ENCODE data around the gene NRG3.

The NRG3 gene

GRCh38 chr10:82827901-82828300, 952.9 kb downstream of the NRG3 start:
- FAIRE-seq (no peak), DNase-seq (ENCODE audit: insufficient read length, low spot score) (no peak)
- TF ChIP-seq SPI1 (IDR thresholded peaks at IDR 0.05; ENCODE audit: low read depth, low read length): no peak
- TF ChIP-seq PAX5 (IDR thresholded peaks at IDR 0.05; ENCODE audit: insufficient read depth, low read length, severe bottlenecking): no peak
- no peak for TF ChIP-seq POU2F2 (IDR thresholded peaks at IDR 0.05; ENCODE audit: low read depth, low read length)
- no peak for TF ChIP-seq POLR2A (IDR thresholded peaks at IDR 0.05; ENCODE audit: low read depth, low read length)
- no peak for TF ChIP-seq POLR2AphosphoS5 (IDR thresholded peaks at IDR 0.05; ENCODE audit: low read depth, low read length)
- TF ChIP-seq TAF1 (IDR thresholded peaks at IDR 0.05; ENCODE audit: low read depth, low read length): no peak

- TF ChIP-seq POU2F2 (IDR thresholded peaks at IDR 0.05; ENCODE audit: low read depth, low read length) (no peak), PAX5 (IDR thresholded peaks at IDR 0.05; ENCODE audit: insufficient read depth, low read length, severe bottlenecking) (no peak), POLR2A (IDR thresholded peaks at IDR 0.05; ENCODE audit: low read depth, low read length) (no peak), SPI1 (IDR thresholded peaks at IDR 0.05; ENCODE audit: low read depth, low read length) (no peak), TAF1 (IDR thresholded peaks at IDR 0.05; ENCODE audit: low read depth, low read length) (no peak), POLR2AphosphoS5 (IDR thresholded peaks at IDR 0.05; ENCODE audit: low read depth, low read length) (no peak)
- no peak for FAIRE-seq
- no peak for DNase-seq (ENCODE audit: insufficient read length, low spot score)
These were observed 972.2 kb downstream of the NRG3 start for GRCh38 chr10:82847242-82847641.

- FAIRE-seq (no peak), DNase-seq (ENCODE audit: insufficient read length, low spot score) (no peak)
- no peak for TF ChIP-seq SPI1 (IDR thresholded peaks at IDR 0.05; ENCODE audit: low read depth, low read length)
These were observed 975.2 kb downstream of the NRG3 start for GRCh38 chr10:82850191-82850590.

- FAIRE-seq: no peak
- no peak for DNase-seq (ENCODE audit: insufficient read length, low spot score)
- TF ChIP-seq TAF1 (IDR thresholded peaks at IDR 0.05; ENCODE audit: low read depth, low read length): no peak
- TF ChIP-seq POLR2A (IDR thresholded peaks at IDR 0.05; ENCODE audit: low read depth, low read length): no peak
- TF ChIP-seq POLR2AphosphoS5 (IDR thresholded peaks at IDR 0.05; ENCODE audit: low read depth, low read length): no peak
- no peak for TF ChIP-seq SPI1 (IDR thresholded peaks at IDR 0.05; ENCODE audit: low read depth, low read length)
- TF ChIP-seq PAX5 (IDR thresholded peaks at IDR 0.05; ENCODE audit: insufficient read depth, low read length, severe bottlenecking): no peak
- no peak for TF ChIP-seq POU2F2 (IDR thresholded peaks at IDR 0.05; ENCODE audit: low read depth, low read length)
These were observed 982.1 kb downstream of the NRG3 start for GRCh38 chr10:82856957-82857613.

- FAIRE-seq (no peak), DNase-seq (ENCODE audit: insufficient read length, low spot score) (no peak)
- TF ChIP-seq SPI1 (IDR thresholded peaks at IDR 0.05; ENCODE audit: low read depth, low read length) (no peak), TAF1 (IDR thresholded peaks at IDR 0.05; ENCODE audit: low read depth, low read length) (no peak), PAX5 (IDR thresholded peaks at IDR 0.05; ENCODE audit: insufficient read depth, low read length, severe bottlenecking) (no peak), POLR2AphosphoS5 (IDR thresholded peaks at IDR 0.05; ENCODE audit: low read depth, low read length) (no peak), POLR2A (IDR thresholded peaks at IDR 0.05; ENCODE audit: low read depth, low read length) (no peak), POU2F2 (IDR thresholded peaks at IDR 0.05; ENCODE audit: low read depth, low read length) (no peak)
These were observed 986.9 kb downstream of the NRG3 start for GRCh38 chr10:82861889-82862288.

GRCh38 chr10:82865366-82865765, 990.4 kb downstream of the NRG3 start:
- TF ChIP-seq PAX5 (IDR thresholded peaks at IDR 0.05; ENCODE audit: insufficient read depth, low read length, severe bottlenecking) (no peak), POLR2A (IDR thresholded peaks at IDR 0.05; ENCODE audit: low read depth, low read length) (no peak), POLR2AphosphoS5 (IDR thresholded peaks at IDR 0.05; ENCODE audit: low read depth, low read length) (no peak), POU2F2 (IDR thresholded peaks at IDR 0.05; ENCODE audit: low read depth, low read length) (no peak), TAF1 (IDR thresholded peaks at IDR 0.05; ENCODE audit: low read depth, low read length) (no peak), SPI1 (IDR thresholded peaks at IDR 0.05; ENCODE audit: low read depth, low read length) (no peak)
- no peak for DNase-seq (ENCODE audit: insufficient read length, low spot score)
- no peak for FAIRE-seq

- TF ChIP-seq POLR2AphosphoS5 (IDR thresholded peaks at IDR 0.05; ENCODE audit: low read depth, low read length): no peak
- no peak for TF ChIP-seq POLR2A (IDR thresholded peaks at IDR 0.05; ENCODE audit: low read depth, low read length)
- no peak for TF ChIP-seq SPI1 (IDR thresholded peaks at IDR 0.05; ENCODE audit: low read depth, low read length)
- TF ChIP-seq TAF1 (IDR thresholded peaks at IDR 0.05; ENCODE audit: low read depth, low read length): no peak
- no peak for TF ChIP-seq PAX5 (IDR thresholded peaks at IDR 0.05; ENCODE audit: insufficient read depth, low read length, severe bottlenecking)
- no peak for TF ChIP-seq POU2F2 (IDR thresholded peaks at IDR 0.05; ENCODE audit: low read depth, low read length)
- FAIRE-seq: no peak
- no peak for DNase-seq (ENCODE audit: insufficient read length, low spot score)
These were observed 991.5 kb downstream of the NRG3 start for GRCh38 chr10:82866424-82867020.

- DNase-seq (ENCODE audit: insufficient read length, low spot score) (no peak), FAIRE-seq (no peak)
These were observed 992.1 kb downstream of the NRG3 start for GRCh38 chr10:82867056-82867455.

GRCh38 chr10:82874671-82875070, 999.7 kb downstream of the NRG3 start:
- DNase-seq (ENCODE audit: insufficient read length, low spot score) (no peak), FAIRE-seq (no peak)
- no peak for TF ChIP-seq POU2F2 (IDR thresholded peaks at IDR 0.05; ENCODE audit: low read depth, low read length)
- no peak for TF ChIP-seq POLR2AphosphoS5 (IDR thresholded peaks at IDR 0.05; ENCODE audit: low read depth, low read length)
- no peak for TF ChIP-seq TAF1 (IDR thresholded peaks at IDR 0.05; ENCODE audit: low read depth, low read length)
- TF ChIP-seq POLR2A (IDR thresholded peaks at IDR 0.05; ENCODE audit: low read depth, low read length): no peak
- TF ChIP-seq PAX5 (IDR thresholded peaks at IDR 0.05; ENCODE audit: insufficient read depth, low read length, severe bottlenecking): no peak
- TF ChIP-seq SPI1 (IDR thresholded peaks at IDR 0.05; ENCODE audit: low read depth, low read length): no peak

More at GRCh38 chr10:82867056-82867455, 992.1 kb downstream of the NRG3 start:
- TF ChIP-seq SPI1 (IDR thresholded peaks at IDR 0.05; ENCODE audit: low read depth, low read length): no peak
- no peak for TF ChIP-seq POLR2A (IDR thresholded peaks at IDR 0.05; ENCODE audit: low read depth, low read length)
- no peak for TF ChIP-seq POU2F2 (IDR thresholded peaks at IDR 0.05; ENCODE audit: low read depth, low read length)
- no peak for TF ChIP-seq PAX5 (IDR thresholded peaks at IDR 0.05; ENCODE audit: insufficient read depth, low read length, severe bottlenecking)

Measured in GM12891 (cell line).